ENCODE measurements around the gene SCRT2.
"Not testable (repeated sequence)": the region's sequence is repeated elsewhere in the genome, so short reads cannot be mapped to it uniquely, and the experiment has no call there.

Gene SCRT2

GRCh38 chr20:675453-676314 is at the start of gene SCRT2:
SCRT2 (minus strand) TSS chr20:675802; CDS start chr20:675601, 201 bp downstream.
- DNase-seq (ENCODE audit: low read depth, low spot score) = no peak

GRCh38 chr20:724797-725196 is 49.2 kb upstream of the SCRT2 start:
- not testable (repeated sequence) for DNase-seq (ENCODE audit: low read depth, low spot score)

- DNase-seq (ENCODE audit: low read depth, low spot score) = no peak
Measured at GRCh38 chr20:723756-724155, 48.2 kb upstream of the SCRT2 start.

GRCh38 chr20:722822-723644 is 47.4 kb upstream of the SCRT2 start:
- DNase-seq (ENCODE audit: low read depth, low spot score) = no peak

GRCh38 chr20:721876-722275 is 46.3 kb upstream of the SCRT2 start:
- no peak for DNase-seq (ENCODE audit: low read depth, low spot score)

- no peak for DNase-seq (ENCODE audit: low read depth, low spot score)
Measured at GRCh38 chr20:719816-720215, 44.2 kb upstream of the SCRT2 start.

- no peak for DNase-seq (ENCODE audit: low read depth, low spot score)
Measured at GRCh38 chr20:719068-719467, 43.5 kb upstream of the SCRT2 start.

GRCh38 chr20:717832-718231 is 42.2 kb upstream of the SCRT2 start:
- no peak for DNase-seq (ENCODE audit: low read depth, low spot score)

- no peak for DNase-seq (ENCODE audit: low read depth, low spot score)
Measured at GRCh38 chr20:717271-717670, 41.7 kb upstream of the SCRT2 start.

GRCh38 chr20:714453-714852 is 38.9 kb upstream of the SCRT2 start:
- no peak for DNase-seq (ENCODE audit: low read depth, low spot score)

GRCh38 chr20:711576-711975 is 36.0 kb upstream of the SCRT2 start:
- DNase-seq (ENCODE audit: low read depth, low spot score) = no peak

GRCh38 chr20:710780-711450 is 35.3 kb upstream of the SCRT2 start:
- no peak for DNase-seq (ENCODE audit: low read depth, low spot score)

- no peak for DNase-seq (ENCODE audit: low read depth, low spot score)
Measured at GRCh38 chr20:709991-710779, 34.6 kb upstream of the SCRT2 start.

GRCh38 chr20:709423-709822 is 33.8 kb upstream of the SCRT2 start:
- no peak for DNase-seq (ENCODE audit: low read depth, low spot score)

- no peak for DNase-seq (ENCODE audit: low read depth, low spot score)
Measured at GRCh38 chr20:708956-709355, 33.4 kb upstream of the SCRT2 start.

GRCh38 chr20:707451-708110 is 32.0 kb upstream of the SCRT2 start:
- no peak for DNase-seq (ENCODE audit: low read depth, low spot score)

GRCh38 chr20:706366-706885 is 30.8 kb upstream of the SCRT2 start:
- DNase-seq (ENCODE audit: low read depth, low spot score) = no peak

- no peak for DNase-seq (ENCODE audit: low read depth, low spot score)
Measured at GRCh38 chr20:704726-705125, 29.1 kb upstream of the SCRT2 start.

- DNase-seq (ENCODE audit: low read depth, low spot score) = no peak
Measured at GRCh38 chr20:703426-703825, 27.8 kb upstream of the SCRT2 start.

GRCh38 chr20:703006-703405 is 27.4 kb upstream of the SCRT2 start:
- DNase-seq (ENCODE audit: low read depth, low spot score) = no peak

All from activated CD4-positive, CD25-positive, alpha-beta regulatory T cell treated with anti-CD3 and anti-CD28 coated beads, Interleukin-2, amount 50 U/mL, for 16 hours (primary cell).